Measurements from ENCODE around the gene TRIM49.
"Not testable (repeated sequence)": the region's sequence is repeated elsewhere in the genome, so short reads cannot be mapped to it uniquely, and the experiment has no call there.

- TF ChIP-seq CTCF (conservative IDR thresholded peaks at IDR 0.05; ENCODE audit: low read length); EZH2phosphoT487 (IDR thresholded peaks at IDR 0.05; ENCODE audit: borderline replicate concordance): not testable (repeated sequence)
Observed at GRCh38 chr11:89820008-89820407, 11.6 kb upstream of the TRIM49 start.

Measured in Loucy (cell line).